HEK293T (cell line): Measurements from ENCODE around the gene LIME1.
"Not testable (repeated sequence)": the region's sequence is repeated elsewhere in the genome, so short reads cannot be mapped to it uniquely, and the experiment has no call there.

Experiments
- BHLHE40 ChIP-seq: fragments of 450-650 bp; IDR thresholded peaks from 2 replicates; pipeline ENCODE4 v1.6.1; 2016; ENCODE audit warnings: mild to moderate bottlenecking, moderate library complexity, borderline replicate concordance
- ELF4 ChIP-seq: fragments of 450-650 bp; IDR thresholded peaks from 2 replicates; pipeline ENCODE4 v1.6.1; 2017; ENCODE audit warnings: antibody characterized with exemption
- FOXA1 ChIP-seq: fragments of 450-650 bp; IDR thresholded peaks from 2 replicates; pipeline ENCODE4 v1.6.1; 2016; ENCODE audit warnings: mild to moderate bottlenecking
- FOXK2 ChIP-seq: fragments of 450-650 bp; IDR thresholded peaks from 2 replicates; pipeline ENCODE4 v1.6.1; 2016; ENCODE audit warnings: mild to moderate bottlenecking
- FOXM1 ChIP-seq: fragments of 450-650 bp; IDR thresholded peaks from 2 replicates; pipeline ENCODE4 v1.6.1; 2017; ENCODE audit warnings: mild to moderate bottlenecking, borderline replicate concordance
- HDGF ChIP-seq: fragments of 450-650 bp; IDR thresholded peaks from 2 replicates; pipeline ENCODE4 v1.6.1; 2017; ENCODE audit warnings: antibody characterized with exemption, borderline replicate concordance
- L3MBTL2 ChIP-seq: fragments of 450-650 bp; conservative IDR thresholded peaks from 2 replicates; pipeline ENCODE4 v1.6.1; 2016; ENCODE audit warnings: mild to moderate bottlenecking
- LEF1 ChIP-seq: fragments of 450-650 bp; IDR thresholded peaks from 2 replicates; pipeline ENCODE4 v1.6.1; 2017; ENCODE audit warnings: mild to moderate bottlenecking, borderline replicate concordance
- SP1 ChIP-seq: fragments of 450-650 bp; IDR thresholded peaks from 2 replicates; pipeline ENCODE4 v1.6.1; 2017
- SUZ12 ChIP-seq: fragments of 450-650 bp; IDR thresholded peaks from 2 replicates; pipeline ENCODE4 v1.6.1; 2016; ENCODE audit warnings: mild to moderate bottlenecking
- TARDBP ChIP-seq: fragments of 450-650 bp; IDR thresholded peaks from 2 replicates; pipeline ENCODE4 v1.6.1; 2016
- TF ChIP-seq, protein P1 (sequence below): fragments of 450-650 bp; IDR thresholded peaks from 2 replicates; pipeline ENCODE4 v1.6.1; 2016

DNA sequence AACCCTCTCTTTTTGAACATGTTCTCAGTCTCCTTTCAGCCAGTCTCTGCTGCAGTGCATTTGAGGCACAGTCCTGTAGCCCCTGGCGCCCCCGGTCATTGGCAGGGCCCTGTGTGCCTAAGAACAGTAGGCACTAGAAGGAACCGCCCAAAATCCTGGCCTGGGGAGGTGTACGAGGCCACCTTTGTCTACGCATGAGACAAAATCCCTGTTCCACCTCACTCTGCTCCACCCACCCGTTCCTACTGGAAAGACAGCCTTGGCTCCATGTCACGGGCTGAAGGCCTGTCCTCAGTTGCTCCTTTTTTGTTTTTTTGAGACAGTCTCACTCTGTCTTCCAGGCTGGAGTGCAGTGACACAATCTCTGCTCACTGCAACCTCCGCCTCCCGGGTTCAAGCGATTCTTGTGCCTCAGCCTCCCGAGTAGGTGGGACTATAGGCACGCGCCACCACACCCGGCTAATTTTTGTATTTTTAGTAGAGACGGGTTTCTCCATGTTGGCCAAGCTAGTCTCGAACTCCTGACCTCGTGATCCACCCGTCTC is 6.2 kb upstream of the LIME1 start:
- not testable (repeated sequence) for TF ChIP-seq SP1, TARDBP, BHLHE40, SUZ12, HDGF, LEF1, FOXK2, FOXM1, FOXA1, L3MBTL2, ELF4
- TF ChIP-seq, protein P1, sequence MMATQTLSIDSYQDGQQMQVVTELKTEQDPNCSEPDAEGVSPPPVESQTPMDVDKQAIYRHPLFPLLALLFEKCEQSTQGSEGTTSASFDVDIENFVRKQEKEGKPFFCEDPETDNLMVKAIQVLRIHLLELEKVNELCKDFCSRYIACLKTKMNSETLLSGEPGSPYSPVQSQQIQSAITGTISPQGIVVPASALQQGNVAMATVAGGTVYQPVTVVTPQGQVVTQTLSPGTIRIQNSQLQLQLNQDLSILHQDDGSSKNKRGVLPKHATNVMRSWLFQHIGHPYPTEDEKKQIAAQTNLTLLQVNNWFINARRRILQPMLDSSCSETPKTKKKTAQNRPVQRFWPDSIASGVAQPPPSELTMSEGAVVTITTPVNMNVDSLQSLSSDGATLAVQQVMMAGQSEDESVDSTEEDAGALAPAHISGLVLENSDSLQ = not testable (repeated sequence)
